PC-3 (cell line): ENCODE results near the gene RUFY1. TPM values are rescaled to one million over a fixed set of nuclear protein-coding genes. Genes with fewer than 3 reads are reported as not detected.

ENCODE experiments used
- ATAC-seq: fragments of 200-7000 bp; cut with Tn5 transposase; 2 replicates; pipeline ENCODE4 v1.9.1; 2020; ENCODE audit warnings: mild to moderate bottlenecking, moderate library complexity
- BruUV-seq: library from RNA; stranded (reverse); fragments of 400-500 nt; replicated peaks from 2 replicates; lab custom pipeline; 2021; lab: Mats Ljungman, UMichigan
- CTCF ChIA-PET: fragments of 300-600 bp; sonication (Branson Sonifier 250); formaldehyde crosslinking; loops from one replicate; lab custom pipeline; 2022; ENCODE audit warnings: antibody characterized with exemption; lab: Charles Lee
- POLR2A ChIA-PET: fragments of 300-600 bp; sonication (Branson Sonifier 250); formaldehyde crosslinking; loops from one replicate; lab custom pipeline; 2022; ENCODE audit warnings: antibody characterized with exemption; ENCODE audit not compliant: unreplicated experiment; lab: Charles Lee
- DNase-seq: peaks from one replicate; pipeline ENCODE4 v3.0.0-alpha.2; 2015
- H2AFZ ChIP-seq: fragments of 300-600 bp; sonication (generic); 2 replicates; pipeline ENCODE4 v1.6.0; 2016; ENCODE audit warnings: antibody characterized with exemption, low read length
- H3F3A ChIP-seq: fragments of 300-600 bp; sonication (generic); one replicate; pipeline ENCODE4 v1.6.0; 2017; ENCODE audit warnings: antibody characterized with exemption, low read length, control low read depth, mild to moderate bottlenecking; ENCODE audit not compliant: unreplicated experiment
- H3K27ac ChIP-seq: fragments of 300-600 bp; sonication (generic); 2 replicates; pipeline ENCODE4 v1.5.1; 2016; ENCODE audit warnings: mild to moderate bottlenecking, low read length
- H3K27me3 ChIP-seq: fragments of 300-600 bp; sonication (generic); 2 replicates; pipeline ENCODE4 v1.6.1; 2016; ENCODE audit warnings: low read length, mixed read lengths
- H3K36me3 ChIP-seq: fragments of 300-600 bp; sonication (generic); 2 replicates; pipeline ENCODE4 v1.6.1; 2016; ENCODE audit warnings: low read depth, mixed run types, low read length, mixed read lengths
- H3K4me1 ChIP-seq: fragments of 300-600 bp; sonication (generic); 2 replicates; pipeline ENCODE4 v1.5.1; 2016; ENCODE audit warnings: low read length; ENCODE audit not compliant: insufficient read depth
- H3K4me2 ChIP-seq: fragments of 300-600 bp; sonication (generic); 2 replicates; pipeline ENCODE4 v1.6.0; 2016; ENCODE audit warnings: low read length
- H3K4me3 ChIP-seq: fragments of 300-600 bp; sonication (generic); 2 replicates; pipeline ENCODE4 v1.5.1; 2016; ENCODE audit warnings: mild to moderate bottlenecking, low read length, mixed read lengths
- H3K79me2 ChIP-seq: fragments of 300-600 bp; sonication (generic); 2 replicates; pipeline ENCODE4 v1.6.1; 2017; ENCODE audit warnings: low read length, mixed read lengths
- H3K9ac ChIP-seq: fragments of 300-600 bp; sonication (generic); 2 replicates; pipeline ENCODE4 v1.6.0; 2016; ENCODE audit warnings: mild to moderate bottlenecking, low read length
- H3K9me2 ChIP-seq: fragments of 300-600 bp; sonication (generic); replicated peaks from 2 replicates; pipeline ENCODE4 v1.6.1; 2016; ENCODE audit warnings: mixed run types, low read length, mixed read lengths
- H3K9me3 ChIP-seq: fragments of 300-600 bp; sonication (generic); 2 replicates; pipeline ENCODE4 v1.6.1; 2016; ENCODE audit warnings: low read length, mixed read lengths
- H4K20me1 ChIP-seq: fragments of 300-600 bp; sonication (generic); 2 replicates; pipeline ENCODE4 v1.6.1; 2016; ENCODE audit warnings: low read length, mixed read lengths
- CTCF ChIP-seq: fragments of 300-600 bp; sonication (generic); conservative IDR thresholded peaks from 2 replicates; pipeline ENCODE4 v1.5.1; 2017; ENCODE audit warnings: antibody characterized with exemption, low read depth, mild to moderate bottlenecking, low read length
- EZH2 ChIP-seq: fragments of 300-600 bp; sonication (generic); IDR thresholded peaks from one replicate; pipeline ENCODE4 v1.6.1; 2017; ENCODE audit warnings: antibody characterized with exemption, mild to moderate bottlenecking, low read length; ENCODE audit not compliant: unreplicated experiment
- EZH2phosphoT487 ChIP-seq: fragments of 300-600 bp; sonication (generic); IDR thresholded peaks from 2 replicates; pipeline ENCODE4 v1.6.1; 2018; ENCODE audit warnings: mild to moderate bottlenecking, antibody characterized with exemption, low read length, borderline replicate concordance
- intact Hi-C: fragments of 100-400 bp; cut with micrococcal nuclease; formaldehyde crosslinking; loops from 2 replicates; pipeline ENCODE4 v1.9.0; 2023
- total RNA-seq: library from RNA; depleted of rRNA; stranded (reverse); fragments of >200 nt; gene quantifications from 2 replicates; pipeline ENCODE4 v1.2.3, GENCODE V29; 2014

The RUFY1 gene
- total RNA-seq, 1 experiment from 2014 or later = 27.1 TPM

- H3K9me2 ChIP-seq = no peaks in the 10 kb centered on the region
- intact Hi-C loops = no loop called here
- peaks cover 94% of the 10 kb centered on the region for H4K20me1 ChIP-seq
- DNase-seq = no peak
- H3K4me1 ChIP-seq = peaks cover 14% of the 10 kb centered on the region; the same call in 1 of the 2 replicates
- peaks cover 97% of the 10 kb centered on the region for H3K36me3 ChIP-seq
- no peak overlapping the region for H2AFZ ChIP-seq
- ATAC-seq = no peak
- no TSS peak for BruUV-seq
- TF ChIP-seq CTCF = no peak
- no peak for TF ChIP-seq EZH2
- no peak for TF ChIP-seq EZH2phosphoT487
- H3K9me3 ChIP-seq = no peaks in the 10 kb centered on the region
- ChIA-PET POLR2A (no interaction called here), CTCF (no interaction called here)
- peaks cover 25% of the 10 kb centered on the region for H3F3A ChIP-seq
- H3K9ac ChIP-seq = no peak overlapping the region
- H3K27me3 ChIP-seq = no peaks in the 10 kb centered on the region
- H3K79me2 ChIP-seq = peaks cover 80% of the 10 kb centered on the region
- no peak overlapping the region for H3K27ac ChIP-seq
- H3K4me3 ChIP-seq = no peak overlapping the region
- H3K4me2 ChIP-seq = no peak overlapping the region
Measured at GRCh38 chr5:179617930-179618329, 67.6 kb downstream of the RUFY1 start.

DNA sequence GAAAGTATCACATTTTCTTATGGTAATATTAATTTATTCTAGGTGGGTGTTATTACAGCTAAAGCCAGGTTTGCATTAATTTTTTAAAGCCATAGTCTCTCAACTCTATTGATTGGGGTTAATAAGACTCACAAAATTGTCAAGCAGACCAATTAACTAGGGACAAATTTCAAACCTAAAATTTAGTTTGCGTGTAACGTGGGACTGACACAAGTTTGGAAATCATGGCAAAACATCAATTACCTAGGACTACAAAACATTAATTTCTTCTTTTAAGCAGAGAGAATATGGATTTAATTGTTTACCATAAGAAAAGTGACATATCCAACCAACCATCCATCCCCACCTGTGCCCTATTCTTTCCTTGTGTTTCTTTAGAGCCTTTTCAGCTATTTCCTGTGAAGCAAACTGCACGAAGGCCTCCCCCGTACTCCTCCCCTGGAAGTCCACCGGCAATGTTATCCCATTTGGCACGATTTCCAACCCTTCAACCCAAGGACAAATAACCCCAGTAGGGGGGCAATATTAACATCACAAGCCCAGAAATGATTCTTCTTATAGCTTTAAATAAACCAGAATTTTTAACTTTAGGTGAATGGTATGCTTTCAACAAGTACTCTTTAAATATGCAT is 68.7 kb downstream of the RUFY1 start:
- Histone ChIP-seq H3K36me3 (peaks cover 86% of the 10 kb centered on the region), H3F3A (peaks cover 25% of the 10 kb centered on the region), H3K4me1 (peaks cover 16% of the 10 kb centered on the region), H3K79me2 (peaks cover 86% of the 10 kb centered on the region), H3K9me3 (no peaks in the 10 kb centered on the region), H3K27me3 (no peaks in the 10 kb centered on the region), H3K9ac (no peak overlapping the region), H3K4me3 (peak overlapping the region; percentile 73), H2AFZ (no peak overlapping the region), H4K20me1 (peaks cover 83% of the 10 kb centered on the region), H3K27ac (no peak overlapping the region), H3K9me2 (no peaks in the 10 kb centered on the region), H3K4me2 (peak overlapping the region; percentile 91)
- intact Hi-C loops = no loop called here
- TF ChIP-seq EZH2 (no peak), EZH2phosphoT487 (no peak), CTCF (no peak)
- ChIA-PET CTCF (no interaction called here), POLR2A (no interaction called here)
- no peak for ATAC-seq
- no peak for DNase-seq
- no TSS peak for BruUV-seq

- ATAC-seq (no peak), DNase-seq (no peak)
- peak overlapping the region; percentile 73 for H3K4me3 ChIP-seq
- H3K27me3 ChIP-seq = no peaks in the 10 kb centered on the region
- H4K20me1 ChIP-seq = peaks cover 76% of the 10 kb centered on the region
- peak overlapping the region; percentile 91 for H3K4me2 ChIP-seq
- no peaks in the 10 kb centered on the region for H3K9me3 ChIP-seq
- H3K36me3 ChIP-seq = peaks cover 78% of the 10 kb centered on the region
- CTCF ChIA-PET = no interaction called here
- TF ChIP-seq EZH2 (no peak), EZH2phosphoT487 (no peak), CTCF (no peak)
- peaks cover 84% of the 10 kb centered on the region for H3K79me2 ChIP-seq
- peaks cover 24% of the 10 kb centered on the region for H3K4me1 ChIP-seq
- no TSS peak for BruUV-seq
- H3F3A ChIP-seq = peaks cover 23% of the 10 kb centered on the region
- POLR2A ChIA-PET = no interaction called here
- H3K9me2 ChIP-seq = no peaks in the 10 kb centered on the region
- intact Hi-C loops = no loop called here
- H3K27ac ChIP-seq = no peak overlapping the region
- H2AFZ ChIP-seq = no peak overlapping the region
- H3K9ac ChIP-seq = no peak overlapping the region
Measured at GRCh38 chr5:179619776-179620175, 69.4 kb downstream of the RUFY1 start.
